Nephron progenitor cell (in vitro differentiated cells): ENCODE measurements around the gene HLA-DRB1.

Source experiments
- DNase-seq: peaks from one replicate; pipeline ENCODE4 v3.0.0; 2021
- H3K27ac Mint-ChIP-seq: 2 replicates; pipeline ENCODE4 v1.8.0; 2021; ENCODE audit warnings: mild to moderate bottlenecking, moderate library complexity, mixed read lengths
- H3K27me3 Mint-ChIP-seq: 2 replicates; pipeline ENCODE4 v1.8.0; 2021; ENCODE audit warnings: mild to moderate bottlenecking, low read depth, mixed read lengths; ENCODE audit not compliant: poor library complexity
- H3K36me3 Mint-ChIP-seq: 2 replicates; pipeline ENCODE4 v1.8.0; 2021; ENCODE audit warnings: low read depth, mixed read lengths
- H3K4me1 Mint-ChIP-seq: 2 replicates; pipeline ENCODE4 v1.8.0; 2021; ENCODE audit warnings: mixed read lengths
- H3K4me3 Mint-ChIP-seq: 2 replicates; pipeline ENCODE4 v1.8.0; 2021; ENCODE audit warnings: mild to moderate bottlenecking, moderate library complexity, mixed read lengths
- H3K9me3 Mint-ChIP-seq: 2 replicates; pipeline ENCODE4 v1.8.0; 2021; ENCODE audit warnings: mild to moderate bottlenecking, moderate library complexity, mixed read lengths
- CTCF ChIP-seq: fragments of 200-600 bp; sonication (generic); IDR thresholded peaks from 2 replicates; pipeline ENCODE4 v1.5.0; 2021; ENCODE audit warnings: antibody characterized with exemption

Gene HLA-DRB1

DNA sequence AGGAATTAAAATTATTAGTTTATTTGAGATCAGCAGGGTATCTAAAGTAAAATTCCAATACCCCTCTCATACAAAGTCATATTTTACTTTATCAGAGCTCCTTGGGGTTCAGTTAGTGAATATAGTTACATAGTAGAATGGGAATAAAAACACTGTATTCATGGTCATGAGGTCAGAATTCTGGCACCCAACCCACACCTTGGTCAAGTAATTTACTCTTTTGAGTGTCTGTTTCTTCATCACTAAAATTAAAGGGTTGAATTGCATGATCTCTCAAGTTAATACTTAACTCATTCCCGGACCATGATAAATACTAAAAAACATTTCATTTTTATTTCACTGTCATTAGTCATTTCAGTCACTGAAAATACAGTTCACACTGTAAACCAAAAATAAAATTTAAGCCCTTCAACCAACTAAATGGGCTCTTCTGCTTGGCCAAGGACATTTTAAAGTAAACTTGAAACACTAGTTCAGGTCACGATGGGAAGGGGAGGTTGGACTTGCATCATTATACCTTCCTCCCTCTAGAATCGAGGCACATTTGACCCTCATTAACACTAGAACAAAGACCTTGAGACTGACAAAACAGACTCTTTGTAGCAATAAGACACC lies 21.1 kb upstream of the HLA-DRB1 start:
- no peak for TF ChIP-seq CTCF
- H3K4me3 Mint-ChIP-seq = no peak overlapping the region
- no peaks in the 10 kb centered on the region for H3K4me1 Mint-ChIP-seq
- no peaks in the 10 kb centered on the region for H3K36me3 Mint-ChIP-seq
- no peaks in the 10 kb centered on the region for H3K9me3 Mint-ChIP-seq
- DNase-seq = no peak
- no peak overlapping the region for H3K27ac Mint-ChIP-seq
- H3K27me3 Mint-ChIP-seq = peaks cover 6% of the 10 kb centered on the region

- no peak for TF ChIP-seq CTCF
- Mint-ChIP-seq H3K36me3 (no peaks in the 10 kb centered on the region), H3K4me3 (no peak overlapping the region), H3K27ac (no peak overlapping the region), H3K27me3 (peaks cover 5% of the 10 kb centered on the region), H3K9me3 (no peaks in the 10 kb centered on the region), H3K4me1 (no peaks in the 10 kb centered on the region)
- peak; percentile 75 for DNase-seq
Measured at GRCh38 chr6:32609731-32610640, 20.3 kb upstream of the HLA-DRB1 start.

DNA sequence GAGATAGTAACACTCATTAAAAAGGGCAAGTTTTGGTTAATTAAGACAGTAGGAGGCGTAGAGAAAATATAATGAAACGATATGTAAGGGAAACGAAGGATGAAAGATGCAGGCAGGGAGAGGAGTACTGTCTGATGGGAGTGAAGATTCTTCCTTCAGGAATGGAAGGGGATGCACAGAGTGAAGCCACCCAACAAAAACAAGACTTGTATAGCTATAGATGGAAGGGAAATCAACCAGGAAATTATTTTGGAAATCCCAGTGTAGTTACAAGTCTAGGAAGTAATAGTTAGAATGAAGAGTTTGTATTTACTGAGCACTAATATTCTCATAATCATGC lies 19.7 kb upstream of the HLA-DRB1 start:
- Mint-ChIP-seq H3K4me1 (no peaks in the 10 kb centered on the region), H3K9me3 (no peaks in the 10 kb centered on the region), H3K27ac (no peak overlapping the region), H3K4me3 (peak overlapping the region; percentile 31), H3K27me3 (peaks cover 3% of the 10 kb centered on the region), H3K36me3 (no peaks in the 10 kb centered on the region)
- TF ChIP-seq CTCF = no peak
- DNase-seq = no peak

- Mint-ChIP-seq H3K27me3 (peaks cover 3% of the 10 kb centered on the region), H3K4me3 (no peak overlapping the region), H3K9me3 (no peaks in the 10 kb centered on the region), H3K27ac (no peak overlapping the region), H3K36me3 (no peaks in the 10 kb centered on the region), H3K4me1 (no peaks in the 10 kb centered on the region)
- TF ChIP-seq CTCF = peak; percentile 46
- no peak for DNase-seq
Measured at GRCh38 chr6:32608362-32608761, 18.7 kb upstream of the HLA-DRB1 start.

DNA sequence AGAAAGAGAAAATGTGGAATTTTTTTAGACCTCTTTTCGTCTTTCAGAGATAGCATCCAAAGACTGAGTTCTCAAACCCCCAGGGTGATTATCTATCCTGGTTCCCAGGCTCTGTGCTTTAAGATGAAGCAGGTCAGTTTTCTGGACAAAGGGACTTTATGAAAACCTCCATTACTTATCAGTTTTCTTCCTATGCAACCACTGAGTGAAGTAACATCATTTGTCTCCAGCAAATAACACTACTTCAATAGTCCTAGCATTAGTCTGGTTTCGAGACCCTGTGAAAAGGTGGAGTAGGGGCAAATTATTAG lies 18.3 kb upstream of the HLA-DRB1 start:
- no peaks in the 10 kb centered on the region for H3K36me3 Mint-ChIP-seq
- TF ChIP-seq CTCF = no peak
- H3K27me3 Mint-ChIP-seq = peaks cover 3% of the 10 kb centered on the region
- no peaks in the 10 kb centered on the region for H3K9me3 Mint-ChIP-seq
- H3K4me3 Mint-ChIP-seq = no peak overlapping the region
- no peak for DNase-seq
- no peak overlapping the region for H3K27ac Mint-ChIP-seq
- no peaks in the 10 kb centered on the region for H3K4me1 Mint-ChIP-seq
